ENCODE data around the gene TAMM41.
A peak's percentile ranks its signal among the peaks of the same experiment; 100 is the strongest.
"Not testable (repeated sequence)": the region's sequence is repeated elsewhere in the genome, so short reads cannot be mapped to it uniquely, and the experiment has no call there.

Gene TAMM41

GRCh38 chr3:11810276-11810675 is 36.4 kb downstream of the TAMM41 start:
- DNase-seq: no peak

GRCh38 chr3:11808231-11808630 is 38.5 kb downstream of the TAMM41 start:
- DNase-seq: no peak

- no peak for DNase-seq
These were observed 39.0 kb downstream of the TAMM41 start for GRCh38 chr3:11807686-11808085.

- no peak for DNase-seq
These were observed 41.0 kb downstream of the TAMM41 start for GRCh38 chr3:11805716-11806115.

GRCh38 chr3:11803977-11804892 is 42.5 kb downstream of the TAMM41 start:
- peak in 3 of 6 experiments; percentile 18 to 52 (median 50) for DNase-seq

GRCh38 chr3:11799791-11800190 is 46.9 kb downstream of the TAMM41 start:
- no peak for DNase-seq

GRCh38 chr3:11794927-11795326 is 51.8 kb downstream of the TAMM41 start:
- DNase-seq: no peak

GRCh38 chr3:11791339-11792200 is 55.1 kb downstream of the TAMM41 start:
- no peak for DNase-seq

GRCh38 chr3:11789412-11789811 is 57.3 kb downstream of the TAMM41 start:
- DNase-seq: no peak

- DNase-seq: peak in 3 of 6 experiments; percentile 6 to 37 (median 10)
These were observed 61.7 kb downstream of the TAMM41 start for GRCh38 chr3:11784971-11785377.

- DNase-seq: no peak
These were observed 66.3 kb downstream of the TAMM41 start for GRCh38 chr3:11780341-11780740.

GRCh38 chr3:11779626-11780025 is 67.1 kb downstream of the TAMM41 start:
- DNase-seq: no peak

- no peak for DNase-seq
These were observed 68.4 kb downstream of the TAMM41 start for GRCh38 chr3:11778248-11778647.

GRCh38 chr3:11776346-11776745 is 70.3 kb downstream of the TAMM41 start:
- no peak for DNase-seq

GRCh38 chr3:11775493-11775892 is 71.2 kb downstream of the TAMM41 start:
- DNase-seq: no peak

- DNase-seq: no peak
These were observed 72.3 kb downstream of the TAMM41 start for GRCh38 chr3:11774296-11774877.

- not testable (repeated sequence) for DNase-seq
These were observed 74.8 kb downstream of the TAMM41 start for GRCh38 chr3:11771931-11772330.

GRCh38 chr3:11770477-11771391 is 76.0 kb downstream of the TAMM41 start:
- peak; percentile 45 to 87 (median 81) for DNase-seq

GRCh38 chr3:11769704-11770476 is 76.8 kb downstream of the TAMM41 start:
- DNase-seq: no peak

- DNase-seq: no peak
These were observed 78.1 kb downstream of the TAMM41 start for GRCh38 chr3:11768604-11769003.

GRCh38 chr3:11764931-11765363 is 81.7 kb downstream of the TAMM41 start:
- no peak for DNase-seq

Data from stimulated activated naive CD4-positive, alpha-beta T cell (primary cell).